K562 (cell line): ENCODE data around the gene RBM19. TPM values are rescaled to one million over a fixed set of nuclear protein-coding genes. Genes with fewer than 3 reads are reported as not detected.

Source experiments
- ATAC-seq: fragments of 200-7000 bp; cut with Tn5 transposase; 3 replicates; pipeline ENCODE4 v1.9.1; 2020; ENCODE audit warnings: moderate library complexity
- BruUV-seq: library from RNA; stranded (reverse); fragments of 400-500 nt; replicated peaks from 2 replicates; lab custom pipeline; 2021; lab: Mats Ljungman, UMichigan
- CTCF ChIA-PET: fragments of 300-600 bp; formaldehyde crosslinking; extraction: SDS; loops from one replicate; lab custom pipeline; 2021; ENCODE audit warnings: low intra/inter-chr PET ratio; lab: Yijun Ruan, JAX
- POLR2A ChIA-PET: fragments of 300-600, 350-650 bp; sonication (Branson Sonifier 250); formaldehyde crosslinking; extraction: SDS; loops from one replicate; lab custom pipeline; 2021; ENCODE audit warnings: antibody characterized with exemption, inconsistent platforms; lab: Yijun Ruan, JAX
- DNase-seq, 4 experiments: peaks; one replicate each; pipeline versions ENCODE4 v3.0.0 to v3.0.0-alpha.2; 2011 to 2018; ENCODE audit warnings: low spot score in 3 of 4, mixed read lengths in 3 of 4; ENCODE audit errors: extremely low read depth in 1 of 4
- FAIRE-seq: peaks from 2 replicates; lab custom pipeline; 2011; peaks lifted over from hg19 to GRCh38; lab: Jason Lieb, UNC
- H2AFZ ChIP-seq: 2 replicates; pipeline ENCODE4 v1.6.0; 2011; ENCODE audit warnings: low read depth, low read length, control low read depth, inconsistent platforms
- H3K27ac ChIP-seq: fragments of 200-600 bp; 3 replicates; pipeline ENCODE4 v1.8.0; 2011; ENCODE audit warnings: low read depth, mild to moderate bottlenecking, control low read depth, inconsistent platforms, low read length, moderate library complexity, mixed read lengths; ENCODE audit errors: extremely low read depth
- H3K27me3 ChIP-seq, 2 experiments: fragments of 300-600 bp in 1 of 2; 2 replicates in 1 of 2; 3 replicates in 1 of 2; pipeline versions ENCODE4 v1.6.0 to v1.8.0; 2011; ENCODE audit warnings: inconsistent platforms in 2 of 2, low read length in 2 of 2, mild to moderate bottlenecking in 1 of 2, mixed read lengths in 1 of 2, moderate library complexity in 1 of 2; ENCODE audit not compliant: control insufficient read depth in 2 of 2, insufficient read depth in 2 of 2
- H3K36me3 ChIP-seq: fragments of 300-600 bp; 3 replicates; pipeline ENCODE4 v1.8.0; 2011; ENCODE audit warnings: mild to moderate bottlenecking, low read length, inconsistent platforms; ENCODE audit not compliant: control insufficient read depth, insufficient read depth
- H3K4me1 ChIP-seq, 2 experiments: fragments of 200-600 bp in 1 of 2; replicated peaks in 1 of 2; 2 replicates in 1 of 2; 3 replicates in 1 of 2; pipeline versions ENCODE4 v1.5.1 to v1.8.0; 2011; ENCODE audit warnings: inconsistent platforms in 2 of 2, low read length in 2 of 2, mild to moderate bottlenecking in 1 of 2, mixed read lengths in 1 of 2, moderate library complexity in 1 of 2; ENCODE audit not compliant: control insufficient read depth in 2 of 2, insufficient read depth in 2 of 2
- H3K4me2 ChIP-seq: 2 replicates; pipeline ENCODE4 v1.6.1; 2011; ENCODE audit warnings: low read length, control low read depth, inconsistent platforms, mixed read lengths; ENCODE audit not compliant: insufficient read depth
- H3K4me3 ChIP-seq: fragments of 200-600 bp; sonication (generic), shearing (Covaris generic); 2 replicates; pipeline ENCODE4 v1.5.1; 2016; ENCODE audit warnings: control low read depth, inconsistent platforms
- H3K79me2 ChIP-seq: fragments of 200-600 bp; 3 replicates; pipeline ENCODE4 v1.8.0; 2011; ENCODE audit warnings: low read length, inconsistent platforms; ENCODE audit not compliant: control insufficient read depth, insufficient read depth
- H3K9ac ChIP-seq, 2 experiments: 2 replicates each; pipeline versions ENCODE4 v1.6.0 to v1.6.1; 2011; ENCODE audit warnings: low read depth in 2 of 2, low read length in 2 of 2, control low read depth in 1 of 2, inconsistent platforms in 1 of 2, mild to moderate bottlenecking in 1 of 2, mixed read lengths in 1 of 2; ENCODE audit not compliant: insufficient read depth in 1 of 2
- H3K9me1 ChIP-seq: one replicate; pipeline ENCODE4 v1.6.0; 2011; ENCODE audit warnings: inconsistent platforms, mild to moderate bottlenecking, low read length, moderate library complexity; ENCODE audit not compliant: control insufficient read depth, insufficient read depth
- H3K9me3 ChIP-seq: replicated peaks from 2 replicates; pipeline ENCODE4 v1.5.1; 2011; ENCODE audit warnings: low read depth, low read length, inconsistent platforms; ENCODE audit not compliant: control insufficient read depth, insufficient read depth
- H4K20me1 ChIP-seq: replicated peaks from 2 replicates; pipeline ENCODE4 v1.6.1; 2011; ENCODE audit warnings: low read length, inconsistent platforms, mixed read lengths; ENCODE audit not compliant: control insufficient read depth, insufficient read depth
- MAZ ChIP-seq, 2 experiments: fragments of 450-650 bp in 1 of 2; sonication (generic) in 1 of 2; formaldehyde crosslinking; IDR thresholded peaks in 1 of 2; conservative IDR thresholded peaks in 1 of 2; 2 replicates each; pipeline versions ENCODE4 v1.4.0 to v1.5.0; 2020; ENCODE audit warnings: mild to moderate bottlenecking in 1 of 2, missing genetic modification reagents in 1 of 2
- SMC3 ChIP-seq: conservative IDR thresholded peaks from 2 replicates; pipeline ENCODE4 v1.6.1; 2011; ENCODE audit warnings: low read depth, low read length, improper control_type of control experiment; ENCODE audit not compliant: insufficient read depth
- TFAM ChIP-seq: fragments of 250-450 bp; sonication (Bioruptor Pico); conservative IDR thresholded peaks from 2 replicates; pipeline ENCODE4 v1.5.0; 2021; ENCODE audit warnings: mild to moderate bottlenecking, moderate library complexity
- U2AF1 ChIP-seq: fragments of 200-400 bp; formaldehyde crosslinking; optimal IDR thresholded peaks from 2 replicates; pipeline ENCODE3; 2017; ENCODE audit warnings: mild to moderate bottlenecking, low read depth, low read length, moderate library complexity
- WGBS: fragments of 100-300 bp; shearing (Covaris generic); methylation state at CpG from one replicate; pipeline ENCODE4 v1.1.6; 2016; ENCODE audit warnings: low coverage, mixed read lengths; ENCODE audit not compliant: insufficient coverage; ENCODE audit errors: missing lambda C conversion rate; 5-methylcytosine and 5-hydroxymethylcytosine counted together
- in situ Hi-C: fragments of 300-500 bp; cut with MboI; formaldehyde crosslinking; loops from 4 replicates; pipeline ENCODE4 v1.15.0; 2018; ENCODE audit warnings: inconsistent platforms, mixed read lengths
- intact Hi-C: fragments of 100-400 bp; cut with micrococcal nuclease; formaldehyde crosslinking; loops from 2 replicates; pipeline ENCODE4 v1.14.2; 2022
- polyA plus RNA-seq, 8 experiments: library from polyadenylated mRNA; depleted of rRNA in 4 of 8; stranded (reverse) in 5 of 8; unstranded in 3 of 8; fragments of >200 nt; fragmentation: Nextera tagmentation in 2 of 8; fragmentation: Illumina TruSeq in 1 of 8; extraction: Ambion mirVana in 2 of 8; extraction: Trizol in 1 of 8; gene quantifications; 2 replicates each; pipeline versions ENCODE4 v1.2.1 to v1.2.3, GENCODE V29; 2011 to 2014; ENCODE audit warnings: inconsistent platforms in 1 of 8, missing spikeins in 1 of 8
- total RNA-seq, 7 experiments: library from RNA; depleted of rRNA in 6 of 7; stranded (reverse); fragments of >200 nt in 6 of 7; fragmentation: Illumina TruSeq in 2 of 7; extraction: Trizol in 2 of 7; gene quantifications; 2 replicates each; pipeline versions ENCODE4 v1.2.1 to v1.2.3, GENCODE V29; 2011 to 2021; ENCODE audit warnings: low replicate concordance in 1 of 7
- TF ChIP-seq, protein P1 (sequence below): sonication (generic); formaldehyde crosslinking; IDR thresholded peaks from 2 replicates; pipeline ENCODE4 v1.8.0; 2022; ENCODE audit warnings: mild to moderate bottlenecking, missing genetic modification reagents
- TF ChIP-seq, protein P2 (sequence below), 3 experiments: IDR thresholded peaks in 2 of 3; conservative IDR thresholded peaks in 1 of 3; 2 replicates each; pipeline ENCODE4 v1.5.1; 2011 to 2012; ENCODE audit warnings: low read length in 3 of 3, mild to moderate bottlenecking in 3 of 3, control low read depth in 2 of 3, improper control_type of control experiment in 1 of 3, inconsistent platforms in 1 of 3, low read depth in 1 of 3, mixed read lengths in 1 of 3, moderate library complexity in 1 of 3; ENCODE audit not compliant: insufficient read depth in 2 of 3

Gene RBM19
- total and polyA plus RNA-seq, 9 of the 15 experiments (the other 6 are each of a cell fraction or from before 2014, with no cell fraction given), result 16.0 to 58.4 (median 37.9) TPM

DNA sequence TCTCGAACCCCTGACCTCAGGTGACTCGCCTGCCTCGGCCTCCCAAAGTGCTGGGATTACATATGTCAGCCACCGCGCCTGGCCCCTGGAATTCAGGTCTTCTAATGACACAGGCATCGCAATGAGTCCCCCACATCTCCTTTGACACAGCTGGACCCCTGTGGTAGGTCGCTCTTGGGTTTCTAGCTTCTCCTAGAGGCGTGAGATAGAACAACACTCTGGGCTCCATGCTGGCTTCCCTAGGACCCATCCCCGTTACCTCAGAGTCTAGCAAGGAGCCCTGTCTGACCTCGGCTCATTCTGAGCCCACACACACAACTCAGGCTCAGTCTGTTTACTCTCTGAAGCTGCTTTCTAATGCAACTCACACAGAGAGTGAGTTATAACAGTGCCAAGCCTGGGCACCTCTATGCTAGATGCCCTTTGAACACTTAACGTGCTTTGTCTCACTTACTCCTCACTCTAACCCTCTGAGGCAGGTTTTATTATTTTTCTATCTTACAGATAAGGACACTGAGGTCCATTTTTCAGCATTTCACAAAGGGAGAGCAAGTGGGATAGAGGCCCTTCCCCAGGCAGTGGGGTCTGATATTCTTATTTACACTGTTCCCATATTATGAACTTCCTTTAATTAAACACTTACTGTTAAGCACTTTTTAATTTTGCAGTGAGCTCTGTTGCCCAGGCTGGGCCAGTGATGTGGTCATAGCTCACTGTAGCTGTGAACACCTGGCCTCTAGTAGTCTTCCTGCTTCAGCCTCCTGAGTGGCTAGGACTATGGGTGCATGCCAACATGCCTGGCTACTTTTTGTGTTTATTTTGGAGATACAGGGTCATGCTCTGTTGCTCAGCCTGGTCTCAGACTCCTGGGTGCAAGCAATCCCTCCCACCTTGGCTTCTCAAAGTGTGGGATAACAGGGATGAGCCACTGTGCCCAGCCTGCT lies 40.6 kb upstream of the RBM19 start:
- in situ Hi-C loops, result no loop called here
- Histone ChIP-seq H3K4me1 (no peaks in the 10 kb centered on the region), H3K9me1 (no peaks in the 10 kb centered on the region), H2AFZ (no peak overlapping the region), H3K9me3 (no peaks in the 10 kb centered on the region), H4K20me1 (no peaks in the 10 kb centered on the region), H3K27me3 (peaks cover 8 to 37% of the 10 kb centered on the region in 2 experiments; a peak in 3 of 5 replicates), H3K36me3 (no peaks in the 10 kb centered on the region), H3K79me2 (no peaks in the 10 kb centered on the region), H3K27ac (no peak overlapping the region), H3K9ac (no peak overlapping the region), H3K4me2 (no peak overlapping the region), H3K4me3 (no peak overlapping the region)
- POLR2A ChIA-PET, result interaction anchor here (0.7 kb wide), 1 partner anchor 1186 kb away, joined by 3 read pairs; no protein-coding TSS in a partner anchor
- no peak for DNase-seq
- WGBS, result under 1% methylated on average over 11 of the region's 11 CpGs
- CTCF ChIA-PET, result no interaction called here
- TF ChIP-seq U2AF1 (no peak), SMC3 (no peak), MAZ (CRISPR knock-in tag; conservative IDR thresholded peaks at IDR 0.05 in 1 of 2, IDR thresholded peaks at IDR 0.05 in 1 of 2) (no peak), TFAM (no peak)
- TF ChIP-seq, protein P1, sequence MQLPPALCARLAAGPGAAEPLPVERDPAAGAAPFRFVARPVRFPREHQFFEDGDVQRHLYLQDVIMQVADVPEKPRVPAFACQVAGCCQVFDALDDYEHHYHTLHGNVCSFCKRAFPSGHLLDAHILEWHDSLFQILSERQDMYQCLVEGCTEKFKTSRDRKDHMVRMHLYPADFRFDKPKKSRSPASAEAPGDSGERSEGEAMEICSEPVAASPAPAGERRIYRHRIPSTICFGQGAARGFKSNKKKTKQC (CRISPR knock-in tag), result no peak
- TF ChIP-seq, protein P2, sequence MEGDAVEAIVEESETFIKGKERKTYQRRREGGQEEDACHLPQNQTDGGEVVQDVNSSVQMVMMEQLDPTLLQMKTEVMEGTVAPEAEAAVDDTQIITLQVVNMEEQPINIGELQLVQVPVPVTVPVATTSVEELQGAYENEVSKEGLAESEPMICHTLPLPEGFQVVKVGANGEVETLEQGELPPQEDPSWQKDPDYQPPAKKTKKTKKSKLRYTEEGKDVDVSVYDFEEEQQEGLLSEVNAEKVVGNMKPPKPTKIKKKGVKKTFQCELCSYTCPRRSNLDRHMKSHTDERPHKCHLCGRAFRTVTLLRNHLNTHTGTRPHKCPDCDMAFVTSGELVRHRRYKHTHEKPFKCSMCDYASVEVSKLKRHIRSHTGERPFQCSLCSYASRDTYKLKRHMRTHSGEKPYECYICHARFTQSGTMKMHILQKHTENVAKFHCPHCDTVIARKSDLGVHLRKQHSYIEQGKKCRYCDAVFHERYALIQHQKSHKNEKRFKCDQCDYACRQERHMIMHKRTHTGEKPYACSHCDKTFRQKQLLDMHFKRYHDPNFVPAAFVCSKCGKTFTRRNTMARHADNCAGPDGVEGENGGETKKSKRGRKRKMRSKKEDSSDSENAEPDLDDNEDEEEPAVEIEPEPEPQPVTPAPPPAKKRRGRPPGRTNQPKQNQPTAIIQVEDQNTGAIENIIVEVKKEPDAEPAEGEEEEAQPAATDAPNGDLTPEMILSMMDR (IDR thresholded peaks at IDR 0.05 in 2 of 3, conservative IDR thresholded peaks at IDR 0.05 in 1 of 3; ENCODE audit: insufficient read depth in 2 of 3, low read depth in 1 of 3, low read length in 3 of 3), result 0 out of 6 replicates have a peak, but pooled peaks of 1 of the 3 experiments have one; percentile 9
- ATAC-seq, result peak; percentile 56; the same call in 2 of the 3 replicates
- no peak for FAIRE-seq
- BruUV-seq, result no TSS peak
- intact Hi-C loops, result no loop called here
